ENCODE results near the gene WDFY4. TPM values are rescaled to one million over a fixed set of nuclear protein-coding genes. Genes with fewer than 3 reads are reported as not detected.

WDFY4 gene
- polyA plus RNA-seq, 6 donors from 2014 or later: 46.5 to 98.0 (median 80.0) TPM

DNA sequence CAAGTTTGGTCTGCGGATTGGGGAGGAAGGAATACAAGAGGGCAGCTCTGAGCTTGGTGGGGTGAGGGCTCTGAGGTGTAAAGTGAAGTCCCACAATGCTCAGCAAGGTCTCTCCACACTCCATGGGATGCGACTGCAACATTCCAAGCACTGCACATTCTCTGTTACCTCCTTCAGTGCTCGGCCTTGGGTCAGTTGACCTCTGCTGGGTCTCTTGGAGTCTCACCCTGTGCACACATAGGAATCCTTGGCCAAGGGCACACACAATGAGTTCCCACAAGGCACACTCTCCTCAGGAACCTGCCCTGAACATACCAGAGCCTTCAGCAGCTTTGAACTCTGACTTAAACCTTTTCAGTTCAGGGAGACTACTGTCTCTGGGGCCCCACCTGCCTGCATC, 2.4 kb upstream of the WDFY4 start:
- ATAC-seq (ENCODE audit: low read depth in 2 of 2): no peak

DNA sequence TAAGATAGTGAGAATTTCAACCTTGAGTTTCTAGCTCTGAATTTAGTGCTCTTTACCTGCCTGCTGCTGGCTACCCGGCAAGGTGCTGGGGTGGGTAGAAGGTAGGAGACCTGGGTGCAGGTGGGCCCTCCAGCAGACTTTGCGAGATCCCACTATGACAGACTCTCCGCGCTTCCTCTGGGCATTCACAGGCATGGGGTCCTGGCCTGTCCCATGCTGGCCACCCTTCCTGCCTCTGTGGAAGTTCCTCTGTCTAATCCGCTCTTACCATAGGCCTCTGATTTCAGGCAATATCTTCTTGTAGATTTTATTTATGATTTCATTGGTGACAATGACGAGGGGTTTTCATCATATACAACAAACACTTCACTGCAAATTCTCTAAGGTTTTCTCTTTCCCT, 1.2 kb upstream of the WDFY4 start:
- no peaks in the 10 kb centered on the region for H3K27me3 Mint-ChIP-seq
- H3K27ac Mint-ChIP-seq: peak overlapping the region; percentile 99 to 100 (median 99)
- peaks cover 4 to 5% of the 10 kb centered on the region in 2 donors for H3K36me3 Mint-ChIP-seq
- H3K9me3 Mint-ChIP-seq: peaks cover 0 to 7% (median 1%) of the 10 kb centered on the region in 7 donors
- ATAC-seq (ENCODE audit: low read depth in 2 of 2) (no peak), DNase-seq (no peak)
- peak overlapping the region; percentile 93 to 100 (median 98) for H3K4me3 Mint-ChIP-seq
- H3K4me1 Mint-ChIP-seq: peaks cover 61 to 89% (median 75%) of the 10 kb centered on the region in 3 donors

More for the DNA sequence above, 2.4 kb upstream of the WDFY4 start:
- Mint-ChIP-seq H3K27me3 (no peaks in the 10 kb centered on the region), H3K36me3 (peaks cover 4 to 13% of the 10 kb centered on the region in 2 donors), H3K9me3 (peaks cover 0 to 10% (median 6%) of the 10 kb centered on the region in 7 donors), H3K4me1 (peaks cover 59 to 90% (median 74%) of the 10 kb centered on the region in 3 donors), H3K27ac (peak overlapping the region; percentile 4 to 100 (median 99)), H3K4me3 (peak overlapping the region in 7 of 8 donors; percentile 6 to 99 (median 60))
- no peak for DNase-seq

DNA sequence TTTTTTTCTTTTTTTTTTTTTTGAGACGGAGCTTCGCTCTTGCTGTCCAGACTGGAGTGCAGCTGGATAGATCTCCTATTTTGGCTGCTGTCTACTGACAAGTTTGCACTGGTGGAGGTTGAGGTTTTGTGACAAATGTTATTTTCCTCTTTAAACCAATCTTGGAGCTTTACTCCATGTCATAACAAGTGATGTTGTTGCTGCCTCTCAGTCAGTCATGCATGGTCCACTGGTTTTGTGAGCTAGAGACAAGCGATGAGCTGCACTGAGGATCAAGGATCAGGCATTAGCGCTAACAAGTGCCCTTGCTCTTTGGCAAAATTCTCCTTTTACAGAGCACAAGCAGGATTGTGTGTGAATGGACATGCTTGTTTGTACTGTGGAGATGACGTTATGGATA, 805 bp upstream of the WDFY4 start:
- DNase-seq: peak; percentile 70
- Mint-ChIP-seq H3K36me3 (peaks cover 1 to 4% of the 10 kb centered on the region in 2 donors), H3K9me3 (peaks cover 0 to 4% (median under 1%) of the 10 kb centered on the region in 7 donors), H3K27me3 (no peaks in the 10 kb centered on the region), H3K4me1 (peaks cover 61 to 89% (median 75%) of the 10 kb centered on the region in 3 donors), H3K27ac (peak overlapping the region; percentile 99 to 100 (median 99)), H3K4me3 (peak overlapping the region; percentile 93 to 100 (median 98))
- ATAC-seq (ENCODE audit: low read depth in 2 of 2): peak; percentile 65 to 67

DNA sequence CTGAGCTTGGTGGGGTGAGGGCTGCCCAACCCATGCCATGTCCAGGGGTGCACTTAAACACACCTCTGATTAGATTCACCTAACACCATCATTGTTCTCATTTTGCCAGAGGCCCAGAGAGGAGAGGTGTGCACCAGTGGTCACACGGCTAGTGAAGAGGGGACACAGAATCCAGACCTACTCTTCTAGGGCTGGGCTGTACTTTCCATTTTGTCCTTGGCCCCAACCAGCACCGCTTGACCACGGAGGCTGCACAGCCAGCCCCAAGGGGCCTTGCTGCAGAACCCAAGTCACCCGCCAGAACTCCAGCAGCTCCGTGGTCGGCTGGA, 246 bp upstream of the WDFY4 start:
- H3K4me1 Mint-ChIP-seq: peaks cover 59 to 89% (median 75%) of the 10 kb centered on the region in 3 donors
- H3K36me3 Mint-ChIP-seq: peaks cover 0 to 4% of the 10 kb centered on the region in 2 donors
- no peaks in the 10 kb centered on the region for H3K27me3 Mint-ChIP-seq
- no peak for DNase-seq
- peak overlapping the region; percentile 93 to 100 (median 98) for H3K4me3 Mint-ChIP-seq
- H3K9me3 Mint-ChIP-seq: peaks cover 0 to 4% (median 0%) of the 10 kb centered on the region in 7 donors
- peak in 1 of 2 donors; percentile 7 for ATAC-seq (ENCODE audit: low read depth in 2 of 2)
- peak overlapping the region; percentile 99 to 100 (median 99) for H3K27ac Mint-ChIP-seq

DNA sequence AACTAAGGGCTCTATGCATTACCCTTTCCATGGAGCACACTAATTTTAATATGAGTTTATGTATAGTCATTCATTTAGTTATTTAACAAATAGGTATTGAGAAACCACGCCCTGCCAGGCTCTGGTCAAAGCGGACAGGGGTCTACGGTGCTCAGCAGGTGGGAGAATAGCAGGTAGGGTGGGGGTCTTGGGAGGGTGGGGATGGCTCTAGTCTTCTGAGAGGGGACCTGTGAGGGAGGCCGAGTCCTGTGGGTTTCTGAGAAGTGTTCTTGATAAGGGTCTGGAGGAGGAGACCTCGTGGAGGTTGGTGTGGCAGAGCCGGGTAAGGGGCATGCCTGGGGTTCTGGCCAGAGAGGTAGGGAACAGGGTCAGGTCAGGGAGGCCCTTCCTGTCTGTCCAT, 1.1 kb downstream of the WDFY4 start:
- ATAC-seq (ENCODE audit: low read depth in 2 of 2) (no peak), DNase-seq (no peak)
- Mint-ChIP-seq H3K4me1 (peaks cover 70 to 93% (median 80%) of the 10 kb centered on the region in 3 donors), H3K9me3 (peaks cover 0 to 3% (median 0%) of the 10 kb centered on the region in 7 donors), H3K36me3 (peaks cover 7 to 10% of the 10 kb centered on the region in 2 donors), H3K4me3 (peak overlapping the region; percentile 93 to 100 (median 98)), H3K27ac (peak overlapping the region; percentile 99 to 100 (median 99)), H3K27me3 (no peaks in the 10 kb centered on the region)

DNA sequence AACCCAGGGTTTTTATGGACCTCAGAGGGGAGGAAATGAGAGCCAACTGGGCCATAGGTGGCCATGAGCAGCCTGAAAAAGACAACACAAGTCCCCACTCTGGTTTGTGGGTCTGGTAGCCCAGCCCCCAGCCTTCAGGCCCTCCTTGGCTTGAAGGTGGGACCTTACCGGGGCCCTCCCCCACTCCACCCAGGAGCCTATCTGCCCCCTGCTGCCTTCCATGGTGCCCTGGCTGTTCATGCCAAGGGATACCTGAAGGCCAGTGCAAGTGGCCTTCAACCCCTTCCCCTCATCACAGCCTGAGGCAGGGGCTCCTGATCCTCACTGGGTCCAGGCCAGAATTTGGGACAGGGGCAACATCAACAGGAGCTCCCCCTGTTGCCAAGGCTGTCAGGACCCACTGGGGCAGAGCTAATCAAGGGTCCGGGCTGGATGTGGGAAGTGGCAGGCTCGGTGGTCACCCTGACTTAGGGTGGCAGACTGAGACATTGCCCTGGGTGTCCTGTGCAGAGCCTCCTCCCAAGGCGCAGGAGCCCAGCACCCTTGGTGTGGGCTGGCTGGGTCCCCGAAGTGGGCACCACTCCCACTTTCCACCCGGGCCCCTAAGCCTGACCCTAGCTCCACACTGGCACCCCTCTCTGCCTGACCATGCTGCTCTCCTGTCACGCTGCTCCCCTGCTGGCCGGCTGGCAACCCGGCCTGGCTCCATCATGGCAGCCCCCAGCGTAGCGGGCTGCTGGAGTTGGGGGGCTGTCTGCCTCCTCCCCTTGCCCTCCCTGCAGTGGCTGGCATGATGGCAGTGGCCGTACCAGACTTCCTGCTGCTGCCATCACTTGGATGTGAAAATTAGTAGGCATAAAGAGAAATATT, 6.4 kb downstream of the WDFY4 start:
- DNase-seq (no peak), ATAC-seq (ENCODE audit: low read depth in 2 of 2) (no peak)
- Mint-ChIP-seq H3K9me3 (no peaks in the 10 kb centered on the region), H3K27me3 (no peaks in the 10 kb centered on the region), H3K27ac (peak overlapping the region; percentile 38 to 92 (median 82)), H3K4me3 (peak overlapping the region in 6 of 8 donors; percentile 7 to 83 (median 59)), H3K36me3 (peaks cover 11 to 28% of the 10 kb centered on the region in 2 donors), H3K4me1 (peaks cover 78 to 89% (median 84%) of the 10 kb centered on the region in 3 donors)

DNA sequence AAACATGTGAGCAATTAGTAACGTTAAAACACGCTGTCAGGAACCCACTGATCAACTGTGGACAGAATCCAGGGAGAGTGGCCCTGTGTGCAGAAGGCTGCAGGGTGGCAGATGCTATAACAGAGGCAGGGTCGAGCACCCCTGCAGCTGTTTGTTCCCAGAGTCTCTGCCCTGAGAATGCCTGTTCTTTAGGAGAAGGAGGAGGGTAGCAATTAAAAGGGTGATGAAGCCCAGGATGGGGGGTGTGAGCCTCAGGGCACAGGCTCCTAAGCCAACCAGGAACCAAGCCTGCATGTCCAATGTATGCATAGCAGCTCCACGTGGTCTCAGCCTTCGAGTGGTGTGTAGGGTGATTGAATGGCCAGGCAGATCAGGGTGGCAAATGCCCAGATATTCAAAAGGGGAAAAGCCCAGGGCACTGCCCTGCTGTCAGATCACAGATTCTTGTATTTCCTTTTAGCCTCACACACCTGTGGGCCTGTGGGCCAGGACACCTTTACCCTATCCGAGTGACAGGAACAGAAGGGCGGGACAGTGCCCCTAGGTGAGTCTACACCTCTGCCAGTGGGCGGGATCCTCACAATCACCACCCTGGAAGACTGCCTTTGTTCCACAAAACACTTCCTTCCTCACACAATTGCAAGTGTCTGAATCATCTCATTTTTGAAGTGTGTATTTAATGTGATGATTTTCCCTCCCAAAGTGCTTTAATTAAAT, 7.3 kb downstream of the WDFY4 start:
- Mint-ChIP-seq H3K9me3 (no peaks in the 10 kb centered on the region), H3K27ac (peak overlapping the region; percentile 21 to 96 (median 86)), H3K27me3 (no peaks in the 10 kb centered on the region), H3K36me3 (peaks cover 11 to 28% of the 10 kb centered on the region in 2 donors), H3K4me3 (peak overlapping the region in 4 of 8 donors; percentile 7 to 83 (median 52)), H3K4me1 (peaks cover 84 to 89% (median 85%) of the 10 kb centered on the region in 3 donors)
- DNase-seq: no peak
- ATAC-seq (ENCODE audit: low read depth in 2 of 2): no peak

DNA sequence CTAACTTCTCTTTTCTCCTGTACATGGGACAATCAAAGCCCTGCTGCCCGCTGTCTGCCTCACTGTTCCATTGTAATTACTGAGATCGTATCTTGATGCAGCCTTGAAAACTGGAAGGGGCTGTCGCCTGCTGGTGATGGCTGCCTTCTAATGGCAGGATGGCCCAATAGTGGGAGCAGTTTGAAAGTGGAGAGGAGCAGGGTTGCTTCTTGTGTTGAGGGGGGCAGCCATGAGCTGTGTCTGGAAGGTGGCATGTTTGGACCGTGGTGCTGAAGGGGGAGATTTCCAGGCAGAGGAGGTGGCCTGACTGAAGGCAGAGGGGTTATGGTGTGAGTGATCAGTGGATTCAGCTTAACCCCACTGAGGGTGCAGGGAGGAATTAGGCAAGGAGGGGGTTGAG, 8.1 kb downstream of the WDFY4 start:
- Mint-ChIP-seq H3K9me3 (no peaks in the 10 kb centered on the region), H3K27me3 (no peaks in the 10 kb centered on the region), H3K4me1 (peaks cover 86 to 90% (median 89%) of the 10 kb centered on the region in 3 donors), H3K36me3 (peaks cover 11 to 30% of the 10 kb centered on the region in 2 donors), H3K27ac (peak overlapping the region; percentile 9 to 98 (median 90)), H3K4me3 (peak overlapping the region in 4 of 8 donors; percentile 29 to 47 (median 38))
- DNase-seq: no peak
- no peak for ATAC-seq (ENCODE audit: low read depth in 2 of 2)

DNA sequence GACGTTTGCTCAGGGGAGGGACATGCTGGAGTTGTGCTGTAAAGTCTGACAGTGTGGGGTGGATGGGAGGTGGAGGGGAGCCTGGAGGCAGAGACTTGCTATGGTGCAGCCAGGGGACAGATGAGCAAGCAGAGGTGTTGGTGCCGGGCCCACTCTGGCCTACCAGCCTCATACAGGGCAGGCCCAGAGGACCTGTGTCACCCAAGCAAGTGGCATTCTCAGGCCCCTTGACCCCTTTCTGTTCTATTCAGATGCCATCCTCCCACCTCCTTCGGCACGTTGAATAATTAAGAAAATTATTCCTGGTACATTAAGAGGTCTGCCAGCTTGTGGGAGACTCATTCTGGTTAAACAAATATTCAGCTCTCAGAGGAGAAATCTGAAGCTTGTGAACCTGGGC, 8.5 kb downstream of the WDFY4 start:
- Mint-ChIP-seq H3K4me1 (peaks cover 86 to 90% (median 89%) of the 10 kb centered on the region in 3 donors), H3K27me3 (no peaks in the 10 kb centered on the region), H3K36me3 (peaks cover 11 to 35% of the 10 kb centered on the region in 2 donors), H3K27ac (peak overlapping the region; percentile 9 to 98 (median 90)), H3K9me3 (no peaks in the 10 kb centered on the region), H3K4me3 (peak overlapping the region in 4 of 8 donors; percentile 26 to 47 (median 36))
- no peak for DNase-seq
- ATAC-seq (ENCODE audit: low read depth in 2 of 2): no peak

DNA sequence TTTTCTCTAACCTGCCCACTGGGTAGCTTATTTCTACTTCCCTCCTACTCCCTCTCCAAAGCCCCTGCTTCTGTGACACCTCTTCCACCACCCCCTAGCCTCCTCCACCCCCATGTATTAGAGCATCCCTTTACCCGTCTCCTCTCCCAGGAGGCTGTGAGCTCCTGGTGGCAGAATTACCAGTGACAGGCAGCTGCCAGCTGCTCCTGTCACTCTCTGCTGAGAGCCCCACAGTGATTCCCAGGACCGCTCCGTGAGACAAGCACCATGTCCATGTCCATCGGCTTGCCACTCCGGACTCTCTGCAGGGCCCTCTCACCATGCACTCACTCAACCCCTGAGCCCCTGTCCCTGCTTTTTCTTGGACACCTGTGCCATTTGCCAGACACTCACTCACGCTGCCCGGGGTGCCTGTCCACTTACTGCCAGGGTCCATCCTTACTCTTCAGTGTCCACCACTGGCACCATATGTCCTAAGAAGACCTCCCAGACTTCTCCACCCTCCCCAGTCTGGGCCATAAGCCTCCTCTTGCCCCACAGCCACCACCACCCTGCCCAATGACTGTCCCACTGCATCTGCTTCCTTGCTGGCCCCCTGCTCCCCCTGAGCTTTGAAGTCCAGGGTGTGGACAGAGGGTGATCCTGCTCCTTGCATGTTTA, 9.8 kb downstream of the WDFY4 start:
- no peak for DNase-seq
- ATAC-seq (ENCODE audit: low read depth in 2 of 2): no peak
- peak overlapping the region in 2 of 8 donors; percentile 51 to 69 for H3K4me3 Mint-ChIP-seq
- H3K27me3 Mint-ChIP-seq: no peaks in the 10 kb centered on the region
- no peaks in the 10 kb centered on the region for H3K9me3 Mint-ChIP-seq
- H3K27ac Mint-ChIP-seq: peak overlapping the region; percentile 42 to 92 (median 82)
- H3K36me3 Mint-ChIP-seq: peaks cover 11 to 40% of the 10 kb centered on the region in 2 donors
- peaks cover 89 to 92% (median 89%) of the 10 kb centered on the region in 3 donors for H3K4me1 Mint-ChIP-seq

DNA sequence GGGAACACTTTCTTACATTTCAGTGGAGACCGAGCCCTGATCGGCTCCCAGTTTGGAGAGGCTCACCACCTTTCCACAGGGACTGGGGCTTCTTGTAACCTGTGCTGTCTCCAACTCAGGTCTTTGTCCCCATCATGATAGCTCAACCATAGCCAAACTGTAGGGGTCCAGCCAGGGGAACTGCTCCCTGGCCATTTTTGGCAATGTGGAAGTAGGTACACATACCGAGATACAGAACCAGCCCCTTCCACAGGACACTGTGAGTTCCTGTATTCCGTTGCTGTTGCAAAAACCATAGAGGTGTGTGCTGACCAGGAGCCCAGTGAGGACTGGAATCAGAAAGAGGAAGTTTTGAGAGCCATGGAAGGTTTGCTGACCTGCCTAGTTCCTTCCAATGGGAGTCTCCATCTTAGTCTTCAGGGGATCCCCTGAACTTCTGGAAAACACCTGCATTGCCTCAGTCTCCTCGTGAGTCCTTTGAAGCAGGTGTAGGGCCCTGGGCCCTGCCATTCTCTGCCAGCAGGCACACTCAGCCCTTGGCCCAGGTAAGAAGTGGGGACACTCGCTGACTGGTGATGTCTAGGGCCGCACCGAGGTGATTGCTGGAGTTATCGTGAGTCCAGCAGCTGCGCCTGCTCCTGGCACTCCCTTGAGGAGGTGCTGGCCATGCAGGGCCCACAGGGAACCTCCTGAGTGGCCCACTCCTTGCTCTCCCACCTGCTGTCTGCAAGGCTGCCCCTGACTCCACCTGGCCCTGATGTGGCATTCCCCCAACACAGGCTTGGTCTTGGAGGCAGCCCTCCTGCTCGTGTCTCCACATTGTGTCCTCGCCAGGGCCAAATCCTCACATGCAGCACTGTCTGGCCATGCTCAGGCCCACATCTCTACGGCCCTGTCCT, 11.2 kb downstream of the WDFY4 start:
- H3K4me1 Mint-ChIP-seq: peaks cover 84 to 96% (median 92%) of the 10 kb centered on the region in 3 donors
- DNase-seq (no peak), ATAC-seq (ENCODE audit: low read depth in 2 of 2) (no peak)
- H3K9me3 Mint-ChIP-seq: no peaks in the 10 kb centered on the region
- peaks cover 5 to 33% of the 10 kb centered on the region in 2 donors for H3K36me3 Mint-ChIP-seq
- peak overlapping the region in 5 of 6 donors; percentile 72 to 97 (median 85) for H3K27ac Mint-ChIP-seq
- no peaks in the 10 kb centered on the region for H3K27me3 Mint-ChIP-seq
- peak overlapping the region in 3 of 8 donors; percentile 16 to 55 (median 27) for H3K4me3 Mint-ChIP-seq

DNA sequence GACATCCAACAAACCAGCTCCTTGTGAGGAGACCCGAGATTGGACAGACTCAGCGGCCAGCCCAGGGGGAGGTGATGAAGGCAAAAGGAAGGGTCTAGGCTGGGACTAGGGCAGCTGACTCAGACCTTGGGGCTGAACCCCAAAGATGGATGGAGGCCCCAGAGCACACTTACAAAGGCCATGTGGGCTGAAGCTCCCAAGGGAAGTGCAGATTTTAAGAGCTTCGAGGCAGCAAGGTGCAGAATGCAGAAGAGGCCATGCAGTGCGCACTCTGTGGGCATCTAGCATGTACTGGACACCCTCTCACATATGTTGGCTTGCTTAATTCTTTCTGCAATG, 11.8 kb downstream of the WDFY4 start:
- H3K9me3 Mint-ChIP-seq: no peaks in the 10 kb centered on the region
- H3K27me3 Mint-ChIP-seq: no peaks in the 10 kb centered on the region
- H3K4me3 Mint-ChIP-seq: peak overlapping the region in 1 of 8 donors; percentile 55
- peaks cover 84 to 99% (median 92%) of the 10 kb centered on the region in 3 donors for H3K4me1 Mint-ChIP-seq
- no peak for DNase-seq
- ATAC-seq (ENCODE audit: low read depth in 2 of 2): no peak
- peaks cover 5 to 33% of the 10 kb centered on the region in 2 donors for H3K36me3 Mint-ChIP-seq
- peak overlapping the region; percentile 50 to 97 (median 88) for H3K27ac Mint-ChIP-seq
